ENCODE measurements around the gene GTF3C5. TPM values are rescaled to one million over a fixed set of nuclear protein-coding genes. Genes with fewer than 3 reads are reported as not detected.

Gene GTF3C5
- total RNA-seq, 1 donor from 2014 or later = 95.2 TPM

DNA sequence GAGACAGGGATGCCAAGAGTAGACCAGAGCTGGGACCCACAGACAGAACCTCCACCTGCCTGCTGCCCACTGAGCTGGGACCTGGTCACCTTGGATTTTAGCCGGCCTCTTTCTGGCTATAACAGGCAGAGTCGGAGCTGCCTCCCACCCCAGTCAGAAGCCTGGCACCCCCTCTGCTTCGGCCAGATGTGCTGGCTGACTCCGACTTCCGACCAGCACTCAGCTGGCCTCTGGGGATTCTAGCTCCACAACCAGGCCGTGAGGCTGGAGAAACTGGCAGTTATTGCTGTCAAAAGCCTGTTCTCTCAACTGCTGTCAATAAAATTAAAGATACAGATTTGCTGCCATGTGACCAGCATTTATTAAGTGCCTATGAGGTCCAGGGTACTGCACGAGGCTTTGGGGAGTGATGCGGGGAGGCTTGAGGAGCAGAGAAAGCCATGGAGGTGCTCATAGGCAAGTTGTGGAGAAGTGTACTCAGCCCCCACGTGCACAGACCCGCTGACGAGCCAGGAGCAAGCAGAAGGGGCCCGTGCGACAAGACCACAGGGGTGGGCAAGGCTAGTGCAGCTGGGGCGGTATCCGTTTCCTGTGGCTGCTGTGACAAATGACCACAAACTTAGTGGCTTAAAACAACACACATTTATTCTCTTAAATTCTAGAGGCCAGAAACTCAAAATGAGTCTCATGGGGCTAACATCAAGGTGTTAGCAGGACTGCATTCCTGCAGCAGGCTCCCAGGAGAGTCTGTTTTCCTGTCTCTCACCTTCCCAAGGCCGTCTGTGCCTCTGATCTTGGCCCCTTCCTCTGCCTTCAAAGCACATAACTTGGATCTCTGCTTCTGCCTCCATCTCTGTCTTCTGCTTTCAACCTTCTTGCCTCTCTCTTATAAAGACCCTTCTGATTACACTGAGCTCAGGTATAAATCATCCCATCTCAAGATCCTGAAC lies 39.2 kb upstream of the GTF3C5 start:
- Mint-ChIP-seq H3K36me3 (ENCODE audit: unreplicated experiment) (peaks cover 9% of the 10 kb centered on the region), H3K4me3 (ENCODE audit: unreplicated experiment) (no peak overlapping the region)

DNA sequence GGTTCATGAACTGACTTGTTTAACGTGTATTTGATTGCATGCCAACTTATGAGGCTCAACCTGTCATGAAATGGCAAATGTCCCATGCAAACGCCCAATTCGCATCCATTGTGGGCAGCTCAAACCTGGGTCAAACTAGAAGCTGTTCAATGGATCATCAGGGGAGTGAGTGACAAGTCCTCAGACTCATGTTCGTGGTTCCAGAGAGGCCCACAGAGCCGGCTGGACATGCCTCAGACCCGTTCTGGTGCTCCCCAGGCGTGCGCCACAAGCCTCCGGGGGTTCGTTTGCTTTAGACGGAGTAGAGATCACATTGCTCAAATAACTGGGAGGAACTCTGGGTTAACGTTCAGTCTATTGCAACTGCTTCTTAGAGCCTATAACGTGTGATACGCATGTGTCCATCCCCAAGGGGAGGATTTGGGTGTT lies 37.3 kb upstream of the GTF3C5 start:
- H3K27ac Mint-ChIP-seq (ENCODE audit: unreplicated experiment) = no peak overlapping the region
- TF ChIP-seq CTCF (IDR thresholded peaks at IDR 0.05; ENCODE audit: partially characterized antibody, unreplicated experiment) = no peak
- H3K36me3 Mint-ChIP-seq (ENCODE audit: unreplicated experiment) = peaks cover 9% of the 10 kb centered on the region
- no peaks in the 10 kb centered on the region for H3K27me3 Mint-ChIP-seq (ENCODE audit: unreplicated experiment)
- peaks cover 2% of the 10 kb centered on the region for H3K4me1 Mint-ChIP-seq (ENCODE audit: low read depth, unreplicated experiment)
- peaks cover 5% of the 10 kb centered on the region for H3K9me3 Mint-ChIP-seq (ENCODE audit: unreplicated experiment)
- DNase-seq = no peak
- H3K4me3 Mint-ChIP-seq (ENCODE audit: unreplicated experiment) = no peak overlapping the region

More for the DNA sequence above, 39.2 kb upstream of the GTF3C5 start:
- no peak for DNase-seq
- TF ChIP-seq CTCF (IDR thresholded peaks at IDR 0.05; ENCODE audit: partially characterized antibody, unreplicated experiment) = no peak
- Mint-ChIP-seq H3K27me3 (ENCODE audit: unreplicated experiment) (no peaks in the 10 kb centered on the region), H3K9me3 (ENCODE audit: unreplicated experiment) (peaks cover 3% of the 10 kb centered on the region), H3K4me1 (ENCODE audit: low read depth, unreplicated experiment) (peaks cover 2% of the 10 kb centered on the region), H3K27ac (ENCODE audit: unreplicated experiment) (no peak overlapping the region)

GRCh38 chr9:132994410-132995120 lies 36.2 kb upstream of the GTF3C5 start:
- Mint-ChIP-seq H3K27me3 (ENCODE audit: unreplicated experiment) (no peaks in the 10 kb centered on the region), H3K4me1 (ENCODE audit: low read depth, unreplicated experiment) (peaks cover 2% of the 10 kb centered on the region), H3K36me3 (ENCODE audit: unreplicated experiment) (peaks cover 5% of the 10 kb centered on the region), H3K4me3 (ENCODE audit: unreplicated experiment) (no peak overlapping the region), H3K9me3 (ENCODE audit: unreplicated experiment) (peaks cover 7% of the 10 kb centered on the region), H3K27ac (ENCODE audit: unreplicated experiment) (no peak overlapping the region)
- TF ChIP-seq CTCF (IDR thresholded peaks at IDR 0.05; ENCODE audit: partially characterized antibody, unreplicated experiment) = no peak
- DNase-seq = no peak

DNA sequence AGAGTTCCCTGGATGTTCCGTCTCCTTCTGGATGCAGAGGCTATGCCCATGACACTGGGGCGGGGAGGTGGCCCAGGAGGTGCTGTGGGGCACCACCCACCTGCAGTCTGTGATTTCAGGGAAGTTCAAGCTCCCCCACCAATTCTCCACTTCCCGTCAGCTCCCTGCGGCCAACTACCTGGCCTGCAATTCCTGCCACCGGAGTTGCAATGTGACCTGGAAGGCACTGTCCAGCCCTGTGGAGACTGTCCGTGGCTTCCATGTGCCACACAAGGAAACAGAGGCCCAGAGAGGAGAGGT lies 35.7 kb upstream of the GTF3C5 start:
- DNase-seq = no peak
- Mint-ChIP-seq H3K27ac (ENCODE audit: unreplicated experiment) (no peak overlapping the region), H3K9me3 (ENCODE audit: unreplicated experiment) (peaks cover 7% of the 10 kb centered on the region), H3K27me3 (ENCODE audit: unreplicated experiment) (no peaks in the 10 kb centered on the region), H3K36me3 (ENCODE audit: unreplicated experiment) (peaks cover 3% of the 10 kb centered on the region), H3K4me3 (ENCODE audit: unreplicated experiment) (no peak overlapping the region), H3K4me1 (ENCODE audit: low read depth, unreplicated experiment) (peaks cover 2% of the 10 kb centered on the region)
- no peak for TF ChIP-seq CTCF (IDR thresholded peaks at IDR 0.05; ENCODE audit: partially characterized antibody, unreplicated experiment)

GRCh38 chr9:132995879-132996278 lies 34.9 kb upstream of the GTF3C5 start:
- Mint-ChIP-seq H3K4me1 (ENCODE audit: low read depth, unreplicated experiment) (peaks cover 2% of the 10 kb centered on the region), H3K27ac (ENCODE audit: unreplicated experiment) (no peak overlapping the region), H3K36me3 (ENCODE audit: unreplicated experiment) (no peaks in the 10 kb centered on the region), H3K27me3 (ENCODE audit: unreplicated experiment) (peaks cover 4% of the 10 kb centered on the region), H3K4me3 (ENCODE audit: unreplicated experiment) (no peak overlapping the region), H3K9me3 (ENCODE audit: unreplicated experiment) (peaks cover 7% of the 10 kb centered on the region)
- DNase-seq = no peak
- TF ChIP-seq CTCF (IDR thresholded peaks at IDR 0.05; ENCODE audit: partially characterized antibody, unreplicated experiment) = no peak

Data from glutamatergic neuron (in vitro differentiated cells).